DND-41 (cell line): ENCODE measurements around the gene MBP.

Experiments
- ATAC-seq: fragments of 200-7000 bp; cut with Tn5 transposase; 3 replicates; pipeline ENCODE4 v1.9.1; 2021; ENCODE audit warnings: low read depth; ENCODE audit not compliant: insufficient read depth
- DNase-seq: peaks from one replicate; pipeline ENCODE4 v3.0.0-alpha.2; 2020
- H2AFZ ChIP-seq: 2 replicates; pipeline ENCODE4 v1.6.0; 2012; ENCODE audit warnings: low read depth, low read length
- H3K27ac ChIP-seq: 2 replicates; pipeline ENCODE4 v1.5.1; 2012; ENCODE audit warnings: low read length, inconsistent platforms
- H3K27me3 ChIP-seq: fragments of 200-600 bp; sonication (generic); 2 replicates; pipeline ENCODE4 v1.6.0; 2012; ENCODE audit warnings: low read length, mild to moderate bottlenecking, inconsistent platforms; ENCODE audit not compliant: insufficient read depth, poor library complexity
- H3K36me3 ChIP-seq: 2 replicates; pipeline ENCODE4 v1.5.1; 2012; ENCODE audit warnings: low read length, inconsistent platforms; ENCODE audit not compliant: insufficient read depth
- H3K4me1 ChIP-seq: 2 replicates; pipeline ENCODE4 v1.5.1; 2012; ENCODE audit warnings: mild to moderate bottlenecking, low read length; ENCODE audit not compliant: insufficient read depth
- H3K4me2 ChIP-seq: 2 replicates; pipeline ENCODE4 v1.6.0; 2012; ENCODE audit warnings: mild to moderate bottlenecking, moderate library complexity, low read length, inconsistent platforms; ENCODE audit not compliant: insufficient read depth
- H3K4me3 ChIP-seq, 2 experiments: fragments of 200-600 bp in 1 of 2; shearing (Covaris generic) in 1 of 2; 2 replicates each; pipeline ENCODE4 v1.5.1; 2012 to 2016; ENCODE audit warnings: inconsistent platforms in 2 of 2, low read length in 2 of 2, mild to moderate bottlenecking in 2 of 2, low read depth in 1 of 2, moderate library complexity in 1 of 2
- H3K79me2 ChIP-seq: 2 replicates; pipeline ENCODE4 v1.6.0; 2012; ENCODE audit warnings: low read length, inconsistent platforms; ENCODE audit not compliant: insufficient read depth
- H3K9ac ChIP-seq: 2 replicates; pipeline ENCODE4 v1.6.0; 2012; ENCODE audit warnings: low read depth, mild to moderate bottlenecking, inconsistent platforms, low read length, moderate library complexity
- H3K9me3 ChIP-seq: 2 replicates; pipeline ENCODE4 v1.5.1; 2012; ENCODE audit warnings: low read length, moderate library complexity, mild to moderate bottlenecking, inconsistent platforms; ENCODE audit not compliant: insufficient read depth, severe bottlenecking
- H4K20me1 ChIP-seq: 2 replicates; pipeline ENCODE4 v1.6.0; 2012; ENCODE audit warnings: low read length; ENCODE audit not compliant: insufficient read depth
- EZH2 ChIP-seq: IDR thresholded peaks from 3 replicates; pipeline ENCODE4 v1.6.1; 2012; ENCODE audit warnings: borderline replicate concordance, low read depth, mild to moderate bottlenecking, moderate library complexity, low read length, inconsistent platforms; ENCODE audit not compliant: severe bottlenecking
- TF ChIP-seq, protein P1 (sequence below): IDR thresholded peaks from 2 replicates; pipeline ENCODE4 v1.5.1; 2012; ENCODE audit warnings: borderline replicate concordance, low read length, moderate library complexity, mild to moderate bottlenecking; ENCODE audit not compliant: poor library complexity, severe bottlenecking; ENCODE audit errors: extremely low read depth

Gene MBP

DNA sequence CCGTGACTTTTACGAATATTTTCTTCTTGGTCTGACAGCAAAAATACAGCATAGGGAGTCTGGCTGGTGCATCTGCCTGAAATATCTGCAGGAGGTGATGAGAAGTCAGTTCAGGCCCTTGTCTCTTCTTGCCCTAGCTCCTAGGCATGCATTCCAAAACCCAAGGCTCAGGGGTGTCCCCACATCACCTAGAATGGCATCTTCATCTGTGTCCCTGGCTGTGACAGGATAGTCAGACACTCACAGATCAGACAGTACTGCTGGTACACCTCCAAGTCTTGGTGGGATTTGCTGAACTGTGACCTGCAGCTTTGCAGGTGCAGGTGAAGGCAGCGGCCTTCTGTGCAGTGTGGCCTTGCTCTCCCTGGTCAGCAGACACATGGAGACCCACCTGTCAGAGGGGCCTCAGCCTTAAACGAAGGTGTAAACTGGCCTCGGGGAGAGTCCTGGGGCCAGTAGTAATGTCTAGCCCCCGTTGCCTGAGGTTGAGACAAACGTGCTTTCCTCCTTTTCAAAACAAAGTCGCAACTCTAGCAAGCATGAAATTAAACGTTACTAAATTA lies 42.8 kb downstream of the MBP start:
- ATAC-seq (no peak), DNase-seq (no peak)
- no peaks in the 10 kb centered on the region for H4K20me1 ChIP-seq
- no peaks in the 10 kb centered on the region for H3K9me3 ChIP-seq
- H3K79me2 ChIP-seq: peaks cover 78% of the 10 kb centered on the region
- no peak overlapping the region for H3K9ac ChIP-seq
- H3K27ac ChIP-seq: peak overlapping the region; percentile 24
- H2AFZ ChIP-seq: no peak overlapping the region
- TF ChIP-seq, protein P1, sequence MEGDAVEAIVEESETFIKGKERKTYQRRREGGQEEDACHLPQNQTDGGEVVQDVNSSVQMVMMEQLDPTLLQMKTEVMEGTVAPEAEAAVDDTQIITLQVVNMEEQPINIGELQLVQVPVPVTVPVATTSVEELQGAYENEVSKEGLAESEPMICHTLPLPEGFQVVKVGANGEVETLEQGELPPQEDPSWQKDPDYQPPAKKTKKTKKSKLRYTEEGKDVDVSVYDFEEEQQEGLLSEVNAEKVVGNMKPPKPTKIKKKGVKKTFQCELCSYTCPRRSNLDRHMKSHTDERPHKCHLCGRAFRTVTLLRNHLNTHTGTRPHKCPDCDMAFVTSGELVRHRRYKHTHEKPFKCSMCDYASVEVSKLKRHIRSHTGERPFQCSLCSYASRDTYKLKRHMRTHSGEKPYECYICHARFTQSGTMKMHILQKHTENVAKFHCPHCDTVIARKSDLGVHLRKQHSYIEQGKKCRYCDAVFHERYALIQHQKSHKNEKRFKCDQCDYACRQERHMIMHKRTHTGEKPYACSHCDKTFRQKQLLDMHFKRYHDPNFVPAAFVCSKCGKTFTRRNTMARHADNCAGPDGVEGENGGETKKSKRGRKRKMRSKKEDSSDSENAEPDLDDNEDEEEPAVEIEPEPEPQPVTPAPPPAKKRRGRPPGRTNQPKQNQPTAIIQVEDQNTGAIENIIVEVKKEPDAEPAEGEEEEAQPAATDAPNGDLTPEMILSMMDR: no peak
- H3K27me3 ChIP-seq: no peaks in the 10 kb centered on the region
- peaks cover 23% of the 10 kb centered on the region for H3K4me1 ChIP-seq
- H3K4me2 ChIP-seq: no peak overlapping the region
- H3K4me3 ChIP-seq: no peak overlapping the region
- peaks cover 31% of the 10 kb centered on the region for H3K36me3 ChIP-seq

DNA sequence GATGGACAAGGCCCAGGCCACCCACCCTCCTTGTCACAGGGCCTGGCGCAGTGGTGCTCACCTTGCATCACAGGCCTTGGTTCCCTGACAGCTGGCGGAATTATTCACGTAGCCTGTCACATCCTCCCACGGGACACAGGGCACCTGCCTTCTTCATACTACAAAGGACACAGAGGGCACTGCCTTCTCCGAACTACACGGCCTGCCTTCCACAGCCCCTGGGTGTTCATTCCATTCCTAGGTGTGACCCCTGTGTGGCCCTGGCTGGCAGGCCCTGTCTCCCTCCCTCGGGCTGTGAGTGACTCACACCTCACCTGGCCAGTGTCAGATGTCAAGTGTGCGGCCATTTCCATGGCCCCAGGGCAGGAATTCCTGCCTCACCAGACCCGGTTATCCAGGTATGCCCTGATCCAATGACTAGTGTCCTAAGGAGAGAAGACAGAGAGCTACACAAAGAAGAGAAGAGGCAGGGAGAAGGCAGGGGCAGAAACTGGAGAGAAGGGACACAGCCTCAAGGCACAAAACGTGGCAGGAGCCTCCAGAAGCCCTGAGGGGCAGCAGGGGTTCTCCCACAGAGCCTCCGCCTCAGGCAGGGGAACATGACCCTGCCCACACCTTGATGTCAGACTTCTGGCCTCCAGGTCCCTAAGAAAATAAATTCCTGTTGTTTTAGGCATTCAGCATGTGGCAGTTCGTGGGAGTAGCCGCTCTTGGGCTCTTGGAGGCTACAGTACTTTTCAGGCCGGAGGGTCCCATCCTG lies 43.4 kb downstream of the MBP start:
- DNase-seq: no peak
- Histone ChIP-seq H3K4me1 (peaks cover 26% of the 10 kb centered on the region), H3K27me3 (no peaks in the 10 kb centered on the region), H3K36me3 (peaks cover 24% of the 10 kb centered on the region), H3K4me3 (no peak overlapping the region), H4K20me1 (no peaks in the 10 kb centered on the region), H3K27ac (peak overlapping the region; percentile 24), H3K79me2 (peaks cover 78% of the 10 kb centered on the region), H3K4me2 (no peak overlapping the region), H2AFZ (no peak overlapping the region), H3K9me3 (no peaks in the 10 kb centered on the region), H3K9ac (no peak overlapping the region)
- no peak for TF ChIP-seq EZH2
- TF ChIP-seq, protein P1: no peak
- ATAC-seq: no peak

DNA sequence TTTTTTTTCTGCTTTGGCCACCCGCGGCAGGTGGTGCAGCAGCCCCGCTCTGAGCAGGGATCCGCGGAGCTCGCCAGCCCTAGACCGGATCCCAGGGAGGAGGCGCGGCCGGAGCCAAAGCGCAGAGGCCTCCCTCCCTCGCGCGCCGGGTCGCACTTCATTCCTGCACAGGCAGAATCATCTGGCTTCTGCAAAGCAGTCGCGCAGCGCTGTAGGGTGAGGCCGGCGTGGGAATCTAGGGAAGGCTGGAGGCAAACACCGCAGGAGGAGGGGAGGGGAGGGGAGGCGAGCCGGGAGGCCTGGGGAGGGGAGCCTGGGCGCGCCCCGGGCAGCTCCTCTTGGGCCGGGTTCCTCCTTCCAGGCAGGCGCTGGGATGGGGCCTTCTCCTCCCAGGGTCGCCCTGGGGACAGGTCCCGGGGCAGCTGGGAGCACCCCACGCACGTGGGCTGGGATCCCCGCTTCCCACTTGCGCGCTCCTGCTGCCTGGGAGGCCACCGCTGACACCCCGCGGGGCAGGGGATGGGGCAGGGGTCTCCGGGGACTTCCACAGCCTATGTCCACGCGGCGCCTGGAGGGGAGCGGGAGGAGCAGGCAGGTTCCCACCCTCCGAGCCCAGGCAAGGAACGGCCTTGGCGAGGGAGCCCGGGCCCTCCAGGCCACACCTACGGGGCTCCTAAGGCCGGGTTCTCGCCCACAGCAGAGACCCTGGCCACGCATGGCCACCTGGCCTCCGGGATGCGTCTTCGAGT lies 45.0 kb downstream of the MBP start:
- Histone ChIP-seq H3K36me3 (peaks cover 19% of the 10 kb centered on the region), H3K27me3 (no peaks in the 10 kb centered on the region), H3K4me1 (peaks cover 32% of the 10 kb centered on the region), H3K9me3 (no peaks in the 10 kb centered on the region), H4K20me1 (no peaks in the 10 kb centered on the region), H3K27ac (no peak overlapping the region), H3K79me2 (peaks cover 81% of the 10 kb centered on the region), H2AFZ (no peak overlapping the region), H3K9ac (no peak overlapping the region), H3K4me3 (no peak overlapping the region), H3K4me2 (no peak overlapping the region)
- no peak for ATAC-seq
- TF ChIP-seq, protein P1: no peak
- no peak for TF ChIP-seq EZH2
- DNase-seq: no peak
